Superior temporal gyrus (tissue), 1 donor: ENCODE measurements around the gene SNRNP200.
"Not testable (repeated sequence)": the region's sequence is repeated elsewhere in the genome, so short reads cannot be mapped to it uniquely, and the experiment has no call there.

Experiments used
- DNase-seq: peaks from one replicate; pipeline ENCODE4 v3.0.0-alpha.2; 2016; ENCODE audit errors: extremely low spot score

Gene SNRNP200

DNA sequence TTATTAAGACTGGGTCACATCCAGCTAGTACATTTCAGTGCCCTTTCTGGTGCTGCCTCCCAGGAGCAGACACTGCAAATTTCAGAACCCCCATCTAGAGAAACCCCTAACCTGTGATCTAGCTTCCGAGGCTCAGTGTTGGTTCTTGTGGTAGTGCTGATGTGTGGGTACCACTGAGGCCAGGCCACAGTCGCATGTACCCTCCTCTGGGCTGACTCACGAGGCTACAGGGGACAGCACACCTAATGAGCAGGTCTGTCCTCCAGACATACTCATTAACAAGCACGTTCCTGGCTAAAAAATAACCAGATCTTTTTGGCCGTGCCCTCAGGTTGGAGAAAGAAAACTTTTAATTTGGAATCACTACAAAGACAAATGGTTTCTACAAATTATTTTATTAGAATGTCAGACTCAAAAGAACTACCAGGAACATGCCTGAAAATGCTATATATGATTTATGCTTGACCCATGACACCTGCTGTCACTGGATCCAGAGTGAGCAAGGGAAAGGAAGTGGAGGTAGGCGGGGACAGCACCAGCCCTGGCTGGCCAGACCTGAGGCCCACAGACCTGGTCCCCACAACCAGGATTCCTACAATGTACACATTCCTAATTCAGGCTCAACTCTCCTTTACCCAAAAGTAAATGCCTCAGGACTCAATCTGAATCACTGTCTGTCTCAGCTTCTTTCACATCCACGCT is 30.8 kb downstream of the SNRNP200 start:
- DNase-seq, result no peak

DNA sequence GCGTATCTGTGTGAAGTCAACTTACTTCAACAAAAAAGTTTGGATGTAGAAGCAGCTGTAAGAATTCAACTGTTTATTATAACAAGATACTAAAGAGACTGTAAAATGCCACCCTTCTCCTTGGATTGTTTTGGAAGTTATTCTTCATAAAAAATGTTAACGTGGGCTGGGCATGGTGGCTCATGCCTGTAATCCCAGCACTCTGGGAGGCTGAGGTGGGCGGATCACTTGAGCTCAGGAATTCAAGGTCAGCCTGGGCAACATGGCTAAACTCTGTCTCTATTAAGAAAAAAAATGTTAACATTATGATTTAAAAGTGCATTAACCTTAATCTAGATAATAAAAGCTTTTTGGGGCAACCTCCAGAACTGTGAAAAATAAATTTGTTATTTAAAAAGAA is 31.6 kb downstream of the SNRNP200 start:
- no peak for DNase-seq

DNA sequence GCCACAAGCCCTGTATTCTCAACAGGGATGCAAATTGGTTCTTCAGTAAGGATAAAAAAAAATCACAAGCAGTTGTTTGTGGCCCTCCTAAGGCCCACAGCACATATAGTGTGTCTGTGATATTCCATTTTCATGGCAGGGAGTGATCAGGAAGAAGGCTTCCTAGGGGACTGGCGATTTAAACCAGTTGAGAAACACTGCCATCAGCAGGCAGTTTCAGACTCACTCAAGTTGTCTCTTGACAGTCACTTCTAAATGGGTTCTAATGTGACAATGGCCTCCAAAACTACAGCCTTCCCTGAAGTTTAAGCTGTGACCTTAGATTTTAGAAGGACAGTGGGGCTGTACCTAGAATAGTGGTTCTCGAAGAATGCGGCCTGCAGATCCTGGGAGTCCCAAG is 33.4 kb downstream of the SNRNP200 start:
- DNase-seq, result no peak

DNA sequence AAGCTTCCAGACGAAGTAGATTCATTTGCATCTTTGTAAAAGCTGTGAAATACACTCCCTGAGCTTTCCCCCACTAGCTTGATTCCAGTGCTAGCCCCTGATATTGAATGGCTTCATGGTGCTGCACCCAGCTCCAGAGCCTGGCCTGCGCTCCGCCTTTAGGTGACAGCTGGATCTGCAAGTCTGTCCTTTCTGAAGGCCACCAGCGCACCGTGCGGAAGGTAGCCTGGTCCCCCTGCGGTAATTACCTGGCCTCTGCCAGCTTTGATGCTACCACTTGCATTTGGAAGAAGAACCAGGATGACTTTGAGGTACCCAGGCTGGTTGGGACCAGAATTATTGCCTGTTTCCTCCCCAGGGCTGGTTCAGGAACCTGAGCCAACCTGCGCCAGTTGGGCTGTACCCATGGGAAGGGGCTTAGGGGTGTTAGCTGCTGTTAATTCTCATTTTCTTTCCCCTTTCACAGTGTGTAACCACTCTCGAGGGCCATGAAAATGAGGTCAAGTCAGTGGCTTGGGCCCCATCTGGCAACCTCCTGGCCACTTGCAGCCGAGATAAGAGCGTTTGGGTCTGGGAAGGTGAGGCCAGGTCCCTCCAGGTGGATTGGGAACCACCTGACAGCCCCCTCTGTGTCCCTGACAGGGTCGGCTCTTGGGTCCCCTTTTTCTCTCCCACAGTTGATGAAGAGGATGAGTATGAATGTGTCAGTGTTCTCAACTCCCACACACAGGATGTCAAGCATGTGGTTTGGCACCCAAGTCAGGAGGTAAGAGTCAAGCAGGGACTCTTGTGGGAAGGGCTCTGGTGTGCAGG is 38.0 kb downstream of the SNRNP200 start:
- DNase-seq, result no peak

DNA sequence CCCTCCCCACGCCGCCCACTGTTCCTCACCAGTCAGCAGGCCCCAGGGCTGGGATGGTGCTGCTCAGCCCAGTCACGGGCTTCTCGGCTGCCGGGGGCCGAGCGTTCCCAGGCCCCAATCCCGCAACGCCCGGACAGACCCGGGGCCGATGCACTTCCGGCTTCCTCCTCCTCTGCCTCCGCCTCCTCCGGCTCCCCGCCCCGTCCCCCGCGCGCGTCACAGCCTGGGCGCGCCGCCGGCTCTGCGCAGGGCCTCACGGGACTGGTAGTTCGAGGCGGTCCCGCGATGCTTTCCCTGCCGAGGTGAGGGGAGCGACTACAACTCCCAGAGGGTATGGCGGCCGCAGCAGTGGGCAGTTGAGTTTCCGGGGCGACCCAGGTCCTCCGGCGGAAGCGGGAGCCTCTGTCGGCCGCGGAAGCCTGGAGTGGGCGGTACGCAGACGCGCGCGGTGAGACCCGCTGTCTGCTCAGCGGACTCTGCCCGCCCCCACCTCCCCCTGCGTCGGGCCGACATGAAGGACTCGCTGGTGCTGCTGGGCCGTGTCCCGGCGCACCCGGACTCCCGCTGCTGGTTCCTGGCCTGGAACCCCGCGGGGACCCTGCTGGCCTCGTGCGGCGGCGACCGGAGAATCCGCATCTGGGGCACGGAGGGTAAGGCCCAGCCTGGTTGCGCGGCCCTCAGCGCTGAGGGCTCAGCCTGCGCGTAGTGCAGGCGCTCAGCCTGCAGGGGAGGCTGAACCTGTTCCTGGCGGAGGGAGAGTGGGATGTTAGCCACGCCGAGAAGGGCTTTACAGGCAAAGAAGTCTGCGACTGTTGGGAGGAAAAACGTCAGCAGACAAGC is 39.3 kb downstream of the SNRNP200 start, which contains the start of the genes CIAO1 and TMEM127:
TSS of gene CIAO1 (plus strand) at position 386 of the 840 bp plus-strand sequence. CDS start at position 512, 126 bp downstream.
TSS of gene TMEM127 (minus strand) at position 158 of the 840 bp plus-strand sequence. CDS start 616 bp downstream, outside the sequence.
- DNase-seq, result peak; percentile 97

DNA sequence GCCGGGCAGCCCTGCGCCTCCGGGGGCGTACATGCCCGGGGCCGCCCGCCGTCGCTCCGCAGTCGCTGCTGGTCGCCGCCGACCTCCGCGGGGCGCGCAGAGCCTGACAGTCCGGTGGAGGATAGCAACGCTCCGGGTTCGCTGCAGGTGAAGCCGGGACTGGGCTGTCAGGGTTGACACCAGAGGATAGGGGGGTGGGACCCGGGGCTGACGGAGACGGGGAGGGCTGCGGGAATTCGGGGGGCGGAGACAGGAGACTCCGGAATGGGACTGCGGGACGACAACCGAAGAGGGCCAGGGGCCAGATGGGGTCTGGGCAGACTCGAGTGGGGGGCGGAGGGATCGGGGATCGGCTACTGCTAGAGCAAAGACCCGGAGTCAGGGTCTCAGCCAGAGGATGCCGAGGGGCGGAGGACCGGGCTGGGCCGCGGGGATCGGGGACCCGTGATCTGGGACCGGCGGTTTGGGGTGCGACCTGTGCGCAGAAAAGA is 40.0 kb downstream of the SNRNP200 start:
- DNase-seq, result no peak

DNA sequence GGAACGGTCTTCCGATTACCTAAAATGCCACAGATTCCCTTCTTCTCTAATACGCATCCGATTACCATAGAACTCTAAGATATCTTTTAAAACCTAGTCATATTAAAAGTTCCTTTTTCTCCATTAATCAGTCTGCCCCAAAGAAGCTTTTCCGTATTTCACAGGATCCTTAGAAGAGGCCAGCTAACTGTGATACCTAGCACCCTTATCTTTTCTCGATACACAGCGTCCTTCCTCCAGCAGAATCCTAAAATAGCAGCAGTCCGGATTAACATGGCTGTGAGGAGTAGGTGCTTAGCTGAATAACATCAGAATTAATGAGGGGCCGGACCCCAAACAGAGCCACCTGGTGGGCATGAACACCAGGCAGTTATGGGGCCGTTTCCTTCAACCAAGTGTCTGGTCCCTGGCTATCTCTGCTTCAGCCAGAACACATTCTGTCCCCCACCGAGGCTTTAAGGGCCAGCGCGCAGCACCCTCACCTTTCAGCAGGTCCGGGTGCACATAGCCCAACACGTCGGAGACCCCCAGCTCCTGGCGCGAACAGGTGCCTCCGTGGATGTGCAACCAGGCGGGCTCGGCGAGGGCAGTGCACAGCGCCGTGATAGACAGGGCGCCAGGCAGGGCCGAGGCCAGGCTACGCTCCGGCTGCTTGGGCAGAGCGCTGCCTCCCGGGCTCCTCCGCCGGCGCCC is 40.5 kb downstream of the SNRNP200 start:
- peak; percentile 39 for DNase-seq

DNA sequence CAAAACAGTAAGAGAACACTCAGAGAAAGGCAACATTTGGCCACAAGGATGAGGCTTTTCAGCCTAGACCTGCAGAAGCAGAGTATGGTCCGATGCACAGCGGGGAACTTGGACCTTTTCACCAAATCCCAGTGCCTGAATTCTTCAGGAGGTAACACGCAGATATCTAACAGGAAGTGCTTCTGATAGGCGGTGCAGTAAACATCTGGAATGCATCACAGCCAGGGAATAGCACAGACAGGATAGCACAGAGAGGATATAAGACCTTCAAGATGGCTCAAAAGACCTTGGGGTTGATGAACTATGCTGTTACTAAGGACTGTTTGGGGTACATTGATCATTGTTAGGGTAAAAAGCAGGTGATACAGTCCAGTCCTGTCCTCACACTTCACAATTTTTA is 41.3 kb downstream of the SNRNP200 start:
- no peak for DNase-seq

DNA sequence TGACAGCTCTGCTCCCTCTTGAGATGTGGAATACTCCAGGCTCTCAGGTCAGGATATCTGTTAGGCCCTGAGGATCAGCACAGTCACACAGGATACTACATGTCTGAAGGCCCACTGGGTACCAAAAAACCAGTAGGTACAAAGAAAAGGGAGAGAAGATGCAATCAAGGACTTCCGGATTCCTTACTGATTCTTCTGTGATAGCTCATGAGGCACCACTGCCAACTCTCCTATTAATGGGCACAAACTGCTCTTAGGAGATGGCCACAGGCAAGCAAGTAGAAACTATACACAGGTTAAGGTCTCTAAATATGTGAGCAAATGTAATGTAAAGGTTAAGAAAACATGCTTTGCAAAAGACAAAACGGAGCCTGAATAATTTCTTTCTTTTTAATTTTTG is 43.0 kb downstream of the SNRNP200 start:
- no peak for DNase-seq

DNA sequence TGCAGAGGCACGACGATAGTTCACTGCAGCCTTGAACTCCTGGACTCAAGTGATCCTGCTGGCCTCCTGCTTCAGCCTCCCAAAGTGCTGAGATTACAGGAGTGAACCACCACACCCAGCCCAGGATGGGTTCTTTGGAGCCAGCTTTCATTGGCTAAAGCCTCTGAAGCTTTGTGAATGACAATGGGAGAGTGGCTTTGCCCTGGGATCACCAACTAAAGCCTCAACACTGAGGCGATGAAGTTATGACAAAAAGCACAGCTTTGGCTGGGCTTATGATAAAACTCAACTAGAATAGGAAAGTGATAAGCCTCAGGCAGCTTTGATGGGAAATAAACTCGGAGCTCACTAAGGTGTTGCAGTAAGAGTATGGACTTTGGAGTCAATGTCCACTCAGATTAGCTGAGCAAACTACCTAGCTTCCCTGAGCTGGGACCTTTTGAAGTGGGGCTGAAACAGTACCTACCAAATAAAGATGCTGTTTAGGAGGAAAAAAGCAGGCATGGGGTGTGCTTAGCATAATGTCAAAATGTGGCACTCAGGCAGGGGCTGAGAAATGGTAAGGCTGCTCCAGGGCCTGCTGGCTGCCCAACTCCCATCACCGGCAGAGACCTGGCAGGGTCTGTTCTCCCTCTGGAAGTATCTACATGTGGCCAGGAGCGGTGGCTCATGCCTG is 43.9 kb downstream of the SNRNP200 start:
- DNase-seq, result no peak

DNA sequence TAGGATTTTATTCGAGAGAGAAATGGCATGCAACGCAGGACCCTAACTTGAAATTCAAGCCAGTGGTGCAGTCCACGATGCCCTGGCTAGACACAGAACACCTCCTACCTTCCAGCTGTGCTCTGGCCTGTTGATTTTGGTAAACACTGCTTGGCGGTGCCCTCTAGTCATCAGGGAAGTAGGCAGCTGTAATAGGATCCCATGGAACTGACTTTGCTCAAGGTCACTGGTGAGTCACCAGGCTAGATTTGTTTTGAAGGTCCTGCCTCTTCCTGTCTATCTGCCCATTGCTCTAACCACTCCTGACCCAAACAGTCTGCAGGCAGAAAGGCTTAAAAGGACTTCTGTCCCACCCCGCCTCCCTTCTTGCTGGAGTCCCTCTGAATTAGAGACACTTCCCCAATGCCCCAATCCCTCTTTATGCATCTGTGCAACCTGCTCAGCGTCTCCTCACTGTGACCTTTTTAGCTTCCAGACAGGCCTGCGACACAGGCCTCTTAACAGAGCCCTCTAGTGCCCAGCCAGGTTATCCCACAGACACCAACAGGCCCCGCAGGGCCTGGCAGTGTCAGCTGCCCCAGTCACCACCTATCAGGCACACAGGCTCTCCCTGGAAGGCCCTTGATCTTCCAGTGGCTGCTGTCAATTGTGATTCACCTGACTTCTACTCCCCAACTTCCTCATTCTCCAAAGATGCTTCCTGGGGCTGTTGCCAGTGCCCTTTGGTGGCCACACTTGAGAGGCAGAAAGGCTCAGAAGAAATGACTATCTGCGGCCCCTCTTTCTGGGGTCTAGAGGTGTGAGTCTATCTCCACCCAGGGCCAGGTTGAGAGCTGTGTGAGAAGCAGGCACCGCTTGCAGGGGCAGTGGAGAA is 44.7 kb downstream of the SNRNP200 start:
- DNase-seq, result no peak

DNA sequence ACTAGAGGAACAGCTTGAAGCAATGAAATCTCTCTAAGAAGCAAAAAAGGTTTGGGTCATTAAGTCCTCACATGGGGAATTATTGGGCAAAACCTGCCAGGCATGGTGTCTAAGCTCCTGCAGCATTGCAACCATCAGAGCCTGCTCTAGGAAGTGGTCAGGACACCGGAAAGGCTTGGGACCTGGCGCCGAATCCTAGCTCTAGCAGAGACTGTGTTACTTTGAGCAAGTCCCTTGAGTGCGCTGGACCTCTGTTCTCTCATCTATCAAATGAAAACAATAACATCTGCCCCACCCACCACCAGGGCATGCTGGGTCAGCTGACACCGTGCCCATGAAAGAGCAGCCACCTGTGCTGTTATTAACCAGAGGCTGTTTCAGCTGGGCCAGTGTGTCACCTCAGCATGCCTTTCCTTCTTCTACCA is 45.8 kb downstream of the SNRNP200 start:
- DNase-seq, result no peak

DNA sequence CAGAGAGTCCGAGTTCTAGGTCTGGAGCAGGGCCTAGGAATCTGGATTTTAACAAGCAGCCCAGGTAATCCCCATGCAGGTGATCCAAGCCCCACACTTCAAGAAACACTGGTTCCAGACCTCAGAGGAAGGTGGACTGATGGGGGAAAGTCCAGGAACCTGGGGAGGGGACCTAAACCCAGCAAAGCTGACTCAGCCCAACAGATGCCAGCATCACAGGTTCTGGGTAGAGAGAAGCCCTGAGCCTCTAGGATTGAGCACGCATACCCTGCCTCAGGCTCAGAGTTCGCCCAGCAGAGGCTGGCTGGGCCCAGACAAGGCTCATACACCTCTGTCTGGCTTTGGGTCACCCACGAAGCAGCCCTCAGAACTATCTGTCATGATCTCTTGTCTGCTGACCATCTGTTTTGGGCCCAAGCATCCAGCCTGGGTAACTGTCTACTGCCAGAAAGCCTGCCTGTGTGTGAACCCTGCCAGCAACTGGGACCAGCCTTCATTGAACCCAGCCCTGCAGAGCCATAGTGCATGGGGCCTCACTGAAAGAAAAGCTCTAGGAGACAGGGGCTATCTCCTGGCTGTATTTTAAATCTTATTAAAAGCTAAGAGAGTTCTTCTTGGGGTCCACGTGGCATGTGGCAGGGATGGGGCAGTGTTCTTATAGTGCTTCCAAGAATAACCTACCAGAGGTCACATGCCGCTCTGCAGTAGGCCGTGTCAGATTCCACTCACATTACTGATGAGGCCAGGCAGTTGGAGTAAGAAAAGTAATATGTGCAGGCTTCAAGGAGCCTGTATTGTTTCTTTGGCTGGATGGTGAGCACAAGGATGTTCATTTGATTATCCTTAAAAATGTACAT is 47.0 kb downstream of the SNRNP200 start:
- DNase-seq, result no peak

DNA sequence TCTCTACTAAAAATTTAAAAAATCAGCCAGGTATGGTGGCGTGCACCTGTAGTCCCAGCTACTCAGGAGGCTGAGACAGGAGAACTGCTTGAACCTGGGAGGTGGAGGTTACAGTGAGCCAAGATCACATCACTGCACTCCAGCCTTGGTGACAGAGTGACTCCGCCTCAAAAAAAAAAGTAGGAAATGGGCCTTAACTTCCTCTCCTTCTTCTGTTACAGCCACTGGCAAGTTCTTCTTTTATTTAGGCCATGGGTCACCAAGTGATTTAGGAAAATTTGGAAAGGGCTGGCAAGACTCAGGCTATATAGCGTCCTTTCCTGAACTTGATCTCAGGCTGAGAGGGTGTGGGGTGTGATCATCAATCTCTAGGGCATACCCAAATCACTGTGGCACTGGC is 47.6 kb downstream of the SNRNP200 start:
- DNase-seq, result not testable (repeated sequence)

DNA sequence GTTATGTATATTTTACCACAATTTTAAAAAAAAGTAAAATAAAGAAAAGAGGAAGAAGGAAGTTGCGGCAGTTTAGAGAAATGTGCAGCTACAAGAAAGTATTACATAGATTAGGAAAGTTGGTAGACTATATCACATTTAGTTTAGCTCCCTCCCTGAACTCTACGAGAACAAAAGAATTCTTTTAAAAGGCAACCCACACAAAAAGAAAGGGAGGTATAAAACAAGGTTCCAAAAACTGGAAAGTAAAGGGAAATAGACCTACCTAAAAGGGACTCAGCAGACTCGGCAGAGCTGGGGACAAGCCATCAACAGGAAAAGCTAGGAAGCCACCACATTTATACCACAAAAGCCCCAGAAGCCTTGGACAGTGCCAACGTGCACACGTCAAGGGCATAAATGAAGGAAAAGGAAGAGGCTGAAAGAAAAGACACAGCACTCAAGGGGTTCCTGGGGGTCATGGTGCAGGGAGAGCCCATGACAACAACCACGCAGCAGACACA is 48.7 kb downstream of the SNRNP200 start:
- DNase-seq, result no peak

DNA sequence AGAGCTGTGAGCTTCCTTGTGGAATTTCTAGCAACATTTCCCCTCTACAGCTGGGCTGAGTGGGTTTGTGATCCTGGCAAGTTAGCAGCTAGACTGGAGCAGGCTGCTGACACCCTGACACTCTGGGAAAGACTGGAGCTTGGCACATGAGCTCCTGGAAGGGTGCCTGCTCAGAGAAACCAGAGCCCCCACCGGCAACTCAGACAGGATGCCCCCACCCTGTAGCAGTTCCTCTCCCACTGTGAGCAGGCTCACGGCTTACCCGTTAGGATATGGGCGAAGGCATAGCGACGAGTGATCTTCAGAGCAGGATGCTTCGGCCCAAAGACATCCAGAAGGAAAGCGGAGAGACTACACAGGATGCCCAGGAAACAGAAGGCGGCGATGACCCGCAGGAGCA is 50.8 kb downstream of the SNRNP200 start:
- DNase-seq, result no peak

DNA sequence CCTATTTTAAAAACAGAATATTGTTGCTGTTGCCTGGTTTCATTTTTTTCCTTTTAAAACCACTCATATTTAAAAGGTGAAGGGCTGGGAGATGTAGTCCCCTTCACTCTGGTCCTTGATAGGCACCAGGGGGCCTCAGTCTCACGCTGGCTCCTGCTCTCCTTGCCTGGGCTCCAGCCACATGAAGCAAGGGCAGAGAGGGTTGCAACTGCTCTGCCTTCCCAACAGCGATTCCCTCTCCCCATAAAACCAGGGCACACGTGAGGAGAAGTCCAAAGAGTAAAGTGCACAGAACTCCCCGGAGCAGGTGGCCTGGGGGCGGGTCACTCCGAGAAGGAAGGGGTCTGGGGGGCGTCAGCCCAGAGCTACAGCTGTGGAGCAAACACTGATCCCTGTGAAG is 52.3 kb downstream of the SNRNP200 start:
- no peak for DNase-seq

DNA sequence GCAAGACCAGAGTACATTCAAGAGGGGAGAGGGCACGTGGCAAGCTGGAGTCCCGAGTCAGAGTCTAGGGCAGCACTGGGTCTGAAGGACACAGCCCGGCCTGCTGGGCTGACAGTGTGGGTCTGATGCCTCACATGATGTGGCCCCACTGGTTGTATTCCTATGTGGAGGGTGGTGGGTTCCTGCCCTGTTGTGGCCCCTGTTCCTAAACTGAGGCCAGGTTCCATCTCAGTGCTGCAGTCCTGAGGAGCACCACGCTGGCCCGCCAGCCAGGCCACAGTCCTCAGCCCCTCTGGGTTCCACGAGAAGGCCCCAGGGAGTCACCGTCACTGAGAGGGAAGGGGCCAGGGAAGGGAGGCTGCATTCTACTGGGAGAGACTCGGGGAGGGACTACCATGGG is 52.8 kb downstream of the SNRNP200 start:
- no peak for DNase-seq
